Stimulated activated CD4-positive, alpha-beta T cell treated with anti-CD3 and anti-CD28 coated beads, Interleukin-12 subunit alpha, Interleukin-12 subunit beta, amount 100 ng/mL, for 48 hours (primary cell): ENCODE data around the gene P3R3URF.

Experiments used
- DNase-seq, 3 donors: peaks; one replicate each; pipeline ENCODE4 v3.0.0-alpha.2; 2020; ENCODE audit warnings: low read depth in 2 of 3, low spot score in 1 of 3

P3R3URF gene

GRCh38 chr1:46174448-46175231, 1.6 kb downstream of the P3R3URF start, which contains the start of gene TSPAN1:
TSS of gene TSPAN1 (plus strand) at chr1:46175087. CDS start at chr1:46181108, 6,021 bp downstream.
- no peak for DNase-seq

- no peak for DNase-seq
Observed at GRCh38 chr1:46173361-46173856, 2.9 kb downstream of the P3R3URF start.

- no peak for DNase-seq
Observed at GRCh38 chr1:46172321-46172720, 4.0 kb downstream of the P3R3URF start.

GRCh38 chr1:46171871-46172270, 4.4 kb downstream of the P3R3URF start:
- no peak for DNase-seq

- no peak for DNase-seq
Observed at GRCh38 chr1:46171351-46171750, 4.9 kb downstream of the P3R3URF start.

GRCh38 chr1:46169811-46170454, 6.4 kb downstream of the P3R3URF start:
- DNase-seq = no peak

- no peak for DNase-seq
Observed at GRCh38 chr1:46168477-46168876, 7.8 kb downstream of the P3R3URF start.

GRCh38 chr1:46166521-46167462, 9.5 kb downstream of the P3R3URF start:
- DNase-seq = peak in 1 of 3 donors; percentile 36

GRCh38 chr1:46160212-46160611, 16.1 kb downstream of the P3R3URF start:
- DNase-seq = no peak

GRCh38 chr1:46159516-46159915, 16.8 kb downstream of the P3R3URF start:
- no peak for DNase-seq

GRCh38 chr1:46158312-46159281, 17.7 kb downstream of the P3R3URF start:
- DNase-seq = no peak

GRCh38 chr1:46157916-46158311, 18.4 kb downstream of the P3R3URF start:
- DNase-seq = no peak

- DNase-seq = no peak
Observed at GRCh38 chr1:46153732-46154131, 22.6 kb downstream of the P3R3URF start.

- no peak for DNase-seq
Observed at GRCh38 chr1:46153228-46153627, 23.1 kb downstream of the P3R3URF start.

GRCh38 chr1:46152016-46152415, 24.3 kb downstream of the P3R3URF start:
- DNase-seq = no peak

- no peak for DNase-seq
Observed at GRCh38 chr1:46150085-46150484, 26.2 kb downstream of the P3R3URF start.

GRCh38 chr1:46148318-46148717, 28.0 kb downstream of the P3R3URF start:
- DNase-seq = no peak

- DNase-seq = no peak
Observed at GRCh38 chr1:46137916-46138315, 38.4 kb downstream of the P3R3URF start.

GRCh38 chr1:46136711-46137110, 39.6 kb downstream of the P3R3URF start:
- no peak for DNase-seq

- no peak for DNase-seq
Observed at GRCh38 chr1:46134660-46135331, 41.5 kb downstream of the P3R3URF start.
